PC-3 (cell line): ENCODE data around the gene MRPL51. TPM values are rescaled to one million over a fixed set of nuclear protein-coding genes. Genes with fewer than 3 reads are reported as not detected.

Experiments
- ATAC-seq: fragments of 200-7000 bp; cut with Tn5 transposase; 2 replicates; pipeline ENCODE4 v1.9.1; 2020; ENCODE audit warnings: mild to moderate bottlenecking, moderate library complexity
- Bru-seq: library from RNA; stranded (reverse); fragments of 400-500 nt; gene quantifications from one replicate; lab custom pipeline; 2021; lab: Mats Ljungman, UMichigan
- BruChase-seq, 2 experiments: library from RNA; stranded (reverse); fragments of 400-500 nt; gene quantifications; one replicate each; lab custom pipeline; 2021; lab: Mats Ljungman, UMichigan
- BruUV-seq: library from RNA; stranded (reverse); fragments of 400-500 nt; replicated peaks from 2 replicates; lab custom pipeline; 2021; lab: Mats Ljungman, UMichigan
- CTCF ChIA-PET: fragments of 300-600 bp; sonication (Branson Sonifier 250); formaldehyde crosslinking; loops from one replicate; lab custom pipeline; 2022; ENCODE audit warnings: antibody characterized with exemption; lab: Charles Lee
- POLR2A ChIA-PET: fragments of 300-600 bp; sonication (Branson Sonifier 250); formaldehyde crosslinking; loops from one replicate; lab custom pipeline; 2022; ENCODE audit warnings: antibody characterized with exemption; ENCODE audit not compliant: unreplicated experiment; lab: Charles Lee
- DNase-seq: peaks from one replicate; pipeline ENCODE4 v3.0.0-alpha.2; 2015
- H2AFZ ChIP-seq: fragments of 300-600 bp; sonication (generic); 2 replicates; pipeline ENCODE4 v1.6.0; 2016; ENCODE audit warnings: antibody characterized with exemption, low read length
- H3F3A ChIP-seq: fragments of 300-600 bp; sonication (generic); one replicate; pipeline ENCODE4 v1.6.0; 2017; ENCODE audit warnings: antibody characterized with exemption, low read length, control low read depth, mild to moderate bottlenecking; ENCODE audit not compliant: unreplicated experiment
- H3K27ac ChIP-seq: fragments of 300-600 bp; sonication (generic); 2 replicates; pipeline ENCODE4 v1.5.1; 2016; ENCODE audit warnings: mild to moderate bottlenecking, low read length
- H3K27me3 ChIP-seq: fragments of 300-600 bp; sonication (generic); 2 replicates; pipeline ENCODE4 v1.6.1; 2016; ENCODE audit warnings: low read length, mixed read lengths
- H3K36me3 ChIP-seq: fragments of 300-600 bp; sonication (generic); 2 replicates; pipeline ENCODE4 v1.6.1; 2016; ENCODE audit warnings: low read depth, mixed run types, low read length, mixed read lengths
- H3K4me1 ChIP-seq: fragments of 300-600 bp; sonication (generic); 2 replicates; pipeline ENCODE4 v1.5.1; 2016; ENCODE audit warnings: low read length; ENCODE audit not compliant: insufficient read depth
- H3K4me2 ChIP-seq: fragments of 300-600 bp; sonication (generic); 2 replicates; pipeline ENCODE4 v1.6.0; 2016; ENCODE audit warnings: low read length
- H3K4me3 ChIP-seq: fragments of 300-600 bp; sonication (generic); 2 replicates; pipeline ENCODE4 v1.5.1; 2016; ENCODE audit warnings: mild to moderate bottlenecking, low read length, mixed read lengths
- H3K79me2 ChIP-seq: fragments of 300-600 bp; sonication (generic); 2 replicates; pipeline ENCODE4 v1.6.1; 2017; ENCODE audit warnings: low read length, mixed read lengths
- H3K9ac ChIP-seq: fragments of 300-600 bp; sonication (generic); 2 replicates; pipeline ENCODE4 v1.6.0; 2016; ENCODE audit warnings: mild to moderate bottlenecking, low read length
- H3K9me2 ChIP-seq: fragments of 300-600 bp; sonication (generic); replicated peaks from 2 replicates; pipeline ENCODE4 v1.6.1; 2016; ENCODE audit warnings: mixed run types, low read length, mixed read lengths
- H3K9me3 ChIP-seq: fragments of 300-600 bp; sonication (generic); 2 replicates; pipeline ENCODE4 v1.6.1; 2016; ENCODE audit warnings: low read length, mixed read lengths
- H4K20me1 ChIP-seq: fragments of 300-600 bp; sonication (generic); 2 replicates; pipeline ENCODE4 v1.6.1; 2016; ENCODE audit warnings: low read length, mixed read lengths
- CTCF ChIP-seq: fragments of 300-600 bp; sonication (generic); conservative IDR thresholded peaks from 2 replicates; pipeline ENCODE4 v1.5.1; 2017; ENCODE audit warnings: antibody characterized with exemption, low read depth, mild to moderate bottlenecking, low read length
- EZH2 ChIP-seq: fragments of 300-600 bp; sonication (generic); IDR thresholded peaks from one replicate; pipeline ENCODE4 v1.6.1; 2017; ENCODE audit warnings: antibody characterized with exemption, mild to moderate bottlenecking, low read length; ENCODE audit not compliant: unreplicated experiment
- EZH2phosphoT487 ChIP-seq: fragments of 300-600 bp; sonication (generic); IDR thresholded peaks from 2 replicates; pipeline ENCODE4 v1.6.1; 2018; ENCODE audit warnings: mild to moderate bottlenecking, antibody characterized with exemption, low read length, borderline replicate concordance
- intact Hi-C: fragments of 100-400 bp; cut with micrococcal nuclease; formaldehyde crosslinking; loops from 2 replicates; pipeline ENCODE4 v1.9.0; 2023
- long read RNA-seq: library from polyadenylated mRNA; unstranded; transcript quantifications from one replicate; pipeline ENCODE4 v2.0.0, GENCODE V29; 2021; ENCODE audit not compliant: unreplicated experiment
- total RNA-seq: library from RNA; depleted of rRNA; stranded (reverse); fragments of >200 nt; gene quantifications from 2 replicates; pipeline ENCODE4 v1.2.3, GENCODE V29; 2014; rRNA removed

Gene MRPL51
- total RNA-seq = 135 and 157 TPM in 2 replicates
- percentile 93 among the genes with signal in this experiment for Bru-seq, nascent RNA
- BruChase-seq, experiment 1, labeled RNA remaining after a 6-hour chase = percentile 98 among the genes with signal in this experiment
- BruChase-seq, experiment 2, labeled RNA remaining after a 2-hour chase = percentile 90 among the genes with signal in this experiment
- long read RNA-seq, transcript MRPL51-201 (3 exons, 1,234 nt) = major isoform, 48 of 60 reads
- long read RNA-seq, partial matches to known transcripts = 3 of 60 reads
- long read RNA-seq, other reads (novel, unspliced or antisense) = 0 of 60 reads

GRCh38 chr12:6492838-6493496, at the start of gene MRPL51:
TSS of gene MRPL51 (minus strand) at chr12:6493262. CDS start at chr12:6493136, 126 bp downstream.
- Histone ChIP-seq H3K9ac (peak within 1 kb of the TSS; percentile 96), H4K20me1 (no peaks in the 10 kb centered on the region), H3K36me3 (peaks cover 12% of the 10 kb centered on the region), H3K4me1 (peaks cover 19% of the 10 kb centered on the region), H3K79me2 (peaks cover 56% of the 10 kb centered on the region), H3K27ac (peak within 1 kb of the TSS; percentile 91), H3K9me2 (no peaks in the 10 kb centered on the region), H3K9me3 (no peaks in the 10 kb centered on the region), H3K27me3 (no peaks in the 10 kb centered on the region), H3K4me2 (peak within 1 kb of the TSS; percentile 86), H3F3A (no peaks in the 10 kb centered on the region), H3K4me3 (peak within 1 kb of the TSS; percentile 80), H2AFZ (peak within 1 kb of the TSS; percentile 86)
- TSS peak; percentile 90 for BruUV-seq
- TF ChIP-seq EZH2phosphoT487 (no peak), EZH2 (no peak)
- POLR2A ChIA-PET = interaction anchor here (0.6 to 1.1 kb wide), 2 partner anchors 39 to 48 kb away, joined by 3 to 6 read pairs; no protein-coding TSS in a partner anchor
- intact Hi-C loops = no loop called here
- ATAC-seq = peak; percentile 78
- CTCF ChIA-PET = interaction anchor here (0.7 kb wide), 1 partner anchor 27 kb away, joined by 3 read pairs; no protein-coding TSS in a partner anchor
- DNase-seq = peak; percentile 89

DNA sequence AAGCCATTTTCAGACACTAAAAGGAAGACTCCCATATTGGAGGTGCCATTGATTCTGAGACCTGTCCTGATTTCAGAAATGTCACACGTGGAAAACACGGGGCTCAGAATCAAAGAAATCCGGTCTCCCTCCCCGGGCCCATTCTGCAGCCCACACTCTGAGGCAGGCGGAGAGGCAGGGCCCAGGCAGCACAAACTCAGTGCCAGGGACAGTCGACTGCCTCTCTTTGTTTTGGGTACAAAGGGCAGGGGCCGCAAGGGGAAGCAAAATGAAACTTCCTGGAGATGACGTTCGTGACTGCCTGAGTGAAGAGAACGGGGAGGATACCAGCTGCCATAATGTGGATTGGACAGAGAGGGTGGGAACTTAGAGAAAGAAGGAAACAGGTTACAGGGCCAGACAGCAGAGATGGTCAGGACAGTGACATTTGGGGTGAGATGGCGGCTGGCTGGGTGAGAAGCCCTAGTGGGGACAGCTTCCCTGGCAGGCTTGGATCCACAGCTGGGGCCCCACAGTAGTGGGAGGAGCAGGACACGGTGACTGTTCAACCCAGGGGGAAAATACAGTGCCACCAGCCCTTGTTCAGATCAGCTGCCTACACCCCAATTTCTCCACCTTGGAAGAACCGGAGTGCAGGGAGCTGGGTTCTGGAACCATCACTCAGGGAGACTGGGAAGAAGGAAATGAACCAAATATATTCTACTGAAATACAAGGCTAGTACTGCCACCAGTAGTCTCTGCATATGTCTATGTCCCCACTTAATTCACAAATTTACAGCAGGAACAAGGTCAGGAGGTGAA, 49.3 kb upstream of the MRPL51 start:
- Histone ChIP-seq H3K4me3 (no peak overlapping the region), H3F3A (peaks cover 8% of the 10 kb centered on the region), H4K20me1 (peaks cover 15% of the 10 kb centered on the region), H3K4me2 (no peak overlapping the region), H2AFZ (no peak overlapping the region), H3K4me1 (peaks cover 10% of the 10 kb centered on the region), H3K79me2 (0 out of 2 replicates have a peak, but pooled peaks cover 1% of the 10 kb centered on the region), H3K36me3 (peaks cover 9% of the 10 kb centered on the region), H3K9me2 (no peaks in the 10 kb centered on the region), H3K27me3 (no peaks in the 10 kb centered on the region), H3K27ac (no peak overlapping the region), H3K9me3 (no peaks in the 10 kb centered on the region), H3K9ac (no peak overlapping the region)
- TF ChIP-seq CTCF (no peak), EZH2phosphoT487 (no peak), EZH2 (no peak)
- intact Hi-C loops = no loop called here
- POLR2A ChIA-PET = no interaction called here
- BruUV-seq = no TSS peak
- CTCF ChIA-PET = no interaction called here
- DNase-seq = no peak
- no peak for ATAC-seq
